AG09319 (cell line): ENCODE results near the gene CHN1.

Experiments used
- DNase-seq: peaks from one replicate; pipeline ENCODE4 v3.0.0-alpha.2; 2010; ENCODE audit warnings: low read depth; ENCODE audit errors: extremely low read depth
- TF ChIP-seq, protein P1 (sequence below): IDR thresholded peaks from 2 replicates; pipeline ENCODE4 v1.5.1; 2011; ENCODE audit warnings: low read depth, mild to moderate bottlenecking, inconsistent platforms, low read length, moderate library complexity

Gene CHN1

DNA sequence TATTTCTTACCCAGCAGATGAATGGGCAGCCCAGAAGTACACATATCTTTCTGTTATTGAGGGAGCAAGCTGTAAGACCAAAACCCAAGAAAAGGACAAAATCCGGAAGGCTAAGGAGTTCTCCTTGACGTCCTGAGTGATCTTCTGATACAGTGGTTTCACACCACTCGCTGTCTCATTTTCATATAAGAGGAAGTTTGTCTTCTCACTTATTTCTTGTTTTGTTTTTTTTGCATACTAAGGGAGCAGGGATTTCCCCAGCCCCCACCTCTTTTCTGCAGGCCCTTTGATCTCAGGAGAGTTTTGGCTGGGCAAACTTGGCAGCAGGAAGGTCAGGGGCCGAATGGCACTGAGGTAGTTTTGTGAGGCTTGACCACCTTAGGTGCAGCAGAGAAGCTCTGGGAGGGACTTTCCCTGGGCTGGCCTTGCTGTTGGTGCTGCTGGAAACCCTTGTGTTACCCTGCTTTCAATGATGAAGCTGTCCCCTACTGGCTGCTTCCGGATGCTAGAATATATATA is 254.2 kb downstream of the CHN1 start:
- TF ChIP-seq, protein P1, sequence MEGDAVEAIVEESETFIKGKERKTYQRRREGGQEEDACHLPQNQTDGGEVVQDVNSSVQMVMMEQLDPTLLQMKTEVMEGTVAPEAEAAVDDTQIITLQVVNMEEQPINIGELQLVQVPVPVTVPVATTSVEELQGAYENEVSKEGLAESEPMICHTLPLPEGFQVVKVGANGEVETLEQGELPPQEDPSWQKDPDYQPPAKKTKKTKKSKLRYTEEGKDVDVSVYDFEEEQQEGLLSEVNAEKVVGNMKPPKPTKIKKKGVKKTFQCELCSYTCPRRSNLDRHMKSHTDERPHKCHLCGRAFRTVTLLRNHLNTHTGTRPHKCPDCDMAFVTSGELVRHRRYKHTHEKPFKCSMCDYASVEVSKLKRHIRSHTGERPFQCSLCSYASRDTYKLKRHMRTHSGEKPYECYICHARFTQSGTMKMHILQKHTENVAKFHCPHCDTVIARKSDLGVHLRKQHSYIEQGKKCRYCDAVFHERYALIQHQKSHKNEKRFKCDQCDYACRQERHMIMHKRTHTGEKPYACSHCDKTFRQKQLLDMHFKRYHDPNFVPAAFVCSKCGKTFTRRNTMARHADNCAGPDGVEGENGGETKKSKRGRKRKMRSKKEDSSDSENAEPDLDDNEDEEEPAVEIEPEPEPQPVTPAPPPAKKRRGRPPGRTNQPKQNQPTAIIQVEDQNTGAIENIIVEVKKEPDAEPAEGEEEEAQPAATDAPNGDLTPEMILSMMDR = no peak
- no peak for DNase-seq

DNA sequence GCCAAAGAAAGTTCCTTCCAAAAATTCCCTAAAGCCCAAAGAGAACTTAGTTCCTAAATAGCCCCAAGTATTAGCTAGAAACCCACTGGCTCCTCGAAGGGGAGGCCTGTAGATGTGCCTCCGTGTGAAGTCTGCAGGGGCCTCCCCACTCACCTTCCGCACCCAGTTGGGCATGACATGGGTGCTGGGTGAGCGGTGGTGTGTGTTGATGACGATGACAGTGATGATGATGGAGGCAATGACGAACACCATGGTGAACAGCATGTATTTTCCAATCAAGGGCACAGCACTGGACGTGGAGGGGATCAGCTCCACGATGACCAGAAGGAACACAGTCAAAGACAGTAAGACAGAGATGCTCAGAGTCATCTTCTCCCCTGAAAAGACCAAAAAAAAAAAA is 255.4 kb downstream of the CHN1 start:
- TF ChIP-seq, protein P1 = no peak
- no peak for DNase-seq

DNA sequence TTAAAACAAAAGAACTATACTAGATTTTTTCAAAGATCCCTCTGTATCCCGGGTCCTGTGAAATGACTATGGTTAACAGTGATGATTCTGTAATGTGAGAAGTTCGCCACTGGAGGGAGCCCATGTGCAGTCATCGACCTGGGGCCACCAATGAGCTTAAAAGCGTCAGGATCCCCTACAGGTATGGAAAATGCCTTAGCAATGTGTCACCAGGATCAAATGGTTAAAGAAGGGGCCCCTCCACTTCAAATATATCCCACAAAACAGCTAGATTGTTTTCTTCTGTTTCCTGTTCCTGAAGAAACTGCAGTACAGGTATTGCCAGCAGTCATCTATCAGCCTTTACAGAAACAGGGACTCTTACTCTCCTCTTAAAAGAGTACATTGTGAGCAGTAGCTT is 256.2 kb downstream of the CHN1 start:
- no peak for DNase-seq
- TF ChIP-seq, protein P1 = peak; percentile 78
